GM21381 (cell line): ENCODE measurements around the gene UBE2L6.
A peak's percentile ranks its signal among the peaks of the same experiment; 100 is the strongest.

Source experiments
- ATAC-seq: cut with Tn5 transposase; IDR thresholded peaks from one replicate; pipeline ENCODE4 v1.9.1; 2021; ENCODE audit warnings: mild to moderate bottlenecking, moderate library complexity; ENCODE audit not compliant: unreplicated experiment

UBE2L6 gene

GRCh38 chr11:57567515-57568329, at the start of gene UBE2L6:
Gene UBE2L6, minus strand, starts transcription at chr11:57567672. Its CDS starts 61 bp downstream, at chr11:57567611.
- peak; percentile 56 for ATAC-seq

DNA sequence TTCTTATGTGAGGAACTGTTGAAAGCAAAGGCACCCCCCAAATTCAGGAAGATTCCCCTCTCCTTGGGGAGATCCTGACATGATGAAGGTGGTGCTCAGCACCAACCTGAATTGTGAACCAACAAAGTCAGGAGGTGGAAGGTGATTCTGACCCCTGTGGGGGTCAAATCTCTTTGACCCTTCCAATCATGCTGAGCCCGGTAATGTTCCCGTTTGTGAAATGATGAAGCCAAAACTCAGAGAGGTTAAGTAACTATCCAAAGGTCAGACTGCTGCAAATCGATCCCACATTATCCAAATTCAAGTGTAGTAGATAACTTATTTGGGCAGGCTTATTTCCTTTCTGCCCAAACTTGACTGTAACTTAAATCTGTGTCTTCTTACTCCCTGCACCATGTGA, 49.1 kb upstream of the UBE2L6 start:
- ATAC-seq, result no peak

DNA sequence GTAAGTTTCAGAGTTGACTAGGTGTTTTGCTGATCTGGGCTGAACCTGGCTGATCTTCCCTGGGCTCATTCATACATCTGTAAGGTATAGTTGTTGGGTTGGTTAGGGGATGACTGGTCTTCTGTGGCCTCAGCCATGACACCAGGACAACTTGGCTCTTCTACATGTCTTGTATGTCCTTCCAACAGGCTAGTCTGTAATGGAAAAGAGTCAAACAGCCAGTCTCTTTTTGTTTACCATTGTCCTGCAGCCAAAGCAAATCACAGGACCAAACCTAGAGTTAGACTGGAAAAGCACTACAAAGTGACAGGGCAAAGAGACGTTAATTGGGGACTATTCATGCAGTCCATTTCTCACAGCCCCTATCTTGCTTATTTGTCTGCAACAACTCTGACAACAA, 47.8 kb upstream of the UBE2L6 start:
- ATAC-seq, result no peak

GRCh38 chr11:57614234-57614772, 46.8 kb upstream of the UBE2L6 start:
- no peak for ATAC-seq

DNA sequence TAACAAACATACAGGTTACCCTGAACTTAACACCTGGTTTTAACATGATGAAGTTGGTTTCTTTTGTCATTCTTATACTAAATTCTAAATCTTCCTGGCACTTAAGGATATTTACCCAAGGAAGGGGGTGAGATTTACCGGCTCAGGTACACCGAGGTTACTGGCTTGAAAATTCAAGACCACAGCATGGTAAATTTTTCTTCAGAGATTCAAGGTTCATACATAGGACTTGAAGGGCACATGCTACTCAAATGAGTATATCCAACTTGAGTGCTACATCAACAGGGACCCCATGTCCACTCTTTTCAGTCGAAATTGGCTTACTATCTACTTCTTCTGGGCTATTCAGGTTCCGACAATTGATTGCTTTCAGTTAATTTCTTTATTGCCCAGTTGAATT, 42.7 kb upstream of the UBE2L6 start:
- no peak for ATAC-seq

- ATAC-seq, result no peak
Observed at GRCh38 chr11:57605028-57605420, 37.6 kb upstream of the UBE2L6 start.

- ATAC-seq, result no peak
Observed at GRCh38 chr11:57604296-57605027, 37.0 kb upstream of the UBE2L6 start.

GRCh38 chr11:57601297-57601696, 33.8 kb upstream of the UBE2L6 start:
- no peak for ATAC-seq

DNA sequence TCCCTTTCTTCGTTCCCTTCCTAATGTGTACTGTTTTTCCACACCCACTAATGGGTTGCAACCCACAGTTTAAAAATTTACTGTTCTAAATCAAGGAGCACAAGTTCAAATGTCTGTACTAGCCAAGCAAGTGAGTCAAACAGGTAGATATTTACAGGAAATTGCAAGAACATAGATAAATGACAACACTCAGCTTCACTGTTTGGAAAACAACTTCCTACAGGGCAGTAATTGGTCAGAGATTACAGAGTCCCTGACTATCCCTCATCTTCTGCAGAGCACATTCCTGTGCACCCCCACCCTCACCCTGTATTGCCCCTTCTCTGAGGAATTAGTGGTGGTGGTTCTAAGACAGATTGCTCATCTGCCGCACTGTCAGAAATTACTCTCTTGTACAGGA, 31.9 kb upstream of the UBE2L6 start:
- no peak for ATAC-seq

- ATAC-seq, result no peak
Observed at GRCh38 chr11:57598831-57599155, 31.3 kb upstream of the UBE2L6 start.

GRCh38 chr11:57597916-57598830, 30.7 kb upstream of the UBE2L6 start:
- ATAC-seq, result no peak

DNA sequence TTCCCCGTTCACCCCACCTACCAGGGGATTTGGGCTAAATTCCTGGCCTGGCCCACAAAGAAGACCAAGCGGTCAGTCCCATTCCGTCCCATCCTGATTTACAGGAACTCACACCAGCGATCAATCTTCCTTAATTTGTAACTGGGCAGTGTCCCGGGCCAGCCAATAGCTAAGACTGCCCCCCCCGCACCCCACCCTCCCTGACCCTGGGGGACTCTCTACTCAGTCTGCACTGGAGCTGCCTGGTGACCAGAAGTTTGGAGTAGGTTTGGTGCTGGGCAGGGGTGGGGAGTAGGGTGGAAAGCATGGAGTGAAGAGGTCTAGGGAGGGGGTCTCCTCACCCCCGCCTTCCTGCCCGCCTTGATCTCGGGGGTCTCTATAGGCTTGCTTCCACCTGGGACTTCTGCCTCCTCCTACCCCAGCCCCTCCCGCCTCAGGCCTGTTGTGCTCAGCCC, 30.0 kb upstream of the UBE2L6 start, which contains the start of gene SERPING1:
Gene SERPING1 (plus strand): TSS at position 225 of the 455 bp plus-strand sequence. CDS start 586 bp downstream, outside the sequence.
- no peak for ATAC-seq

- ATAC-seq, result no peak
Observed at GRCh38 chr11:57596266-57596885, 28.9 kb upstream of the UBE2L6 start.

DNA sequence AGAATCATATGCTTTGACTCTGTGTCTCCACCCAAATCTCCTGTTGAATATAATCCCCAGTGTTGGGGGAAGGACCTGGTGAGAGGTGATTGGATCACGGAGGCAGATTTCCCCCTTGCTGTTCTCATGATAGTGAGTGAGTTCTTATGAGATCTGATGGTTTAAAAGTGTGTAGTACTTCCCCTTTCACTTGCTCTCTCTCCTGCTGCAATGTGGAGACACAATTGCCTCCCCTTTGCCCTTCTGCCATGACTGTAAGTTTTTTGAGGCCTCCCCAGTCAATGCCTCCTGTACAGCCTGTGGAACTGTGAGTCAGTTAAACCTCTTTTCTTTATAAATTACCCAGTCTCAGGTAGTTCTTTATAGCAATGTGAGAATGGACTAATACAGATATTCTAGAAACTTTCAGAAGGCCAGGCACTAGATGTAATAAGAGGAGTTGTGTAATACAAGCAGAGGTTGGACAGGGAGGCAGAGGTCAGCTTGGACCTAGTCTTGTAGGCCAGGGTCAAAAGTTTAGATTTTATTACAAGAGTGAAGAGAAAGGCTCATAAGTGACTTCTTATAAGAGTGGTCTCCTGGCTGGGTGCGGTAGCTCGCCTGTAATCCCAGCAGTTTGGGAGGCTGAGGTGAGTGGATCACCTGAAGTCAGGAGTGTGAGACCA, 20.7 kb upstream of the UBE2L6 start:
- no peak for ATAC-seq

DNA sequence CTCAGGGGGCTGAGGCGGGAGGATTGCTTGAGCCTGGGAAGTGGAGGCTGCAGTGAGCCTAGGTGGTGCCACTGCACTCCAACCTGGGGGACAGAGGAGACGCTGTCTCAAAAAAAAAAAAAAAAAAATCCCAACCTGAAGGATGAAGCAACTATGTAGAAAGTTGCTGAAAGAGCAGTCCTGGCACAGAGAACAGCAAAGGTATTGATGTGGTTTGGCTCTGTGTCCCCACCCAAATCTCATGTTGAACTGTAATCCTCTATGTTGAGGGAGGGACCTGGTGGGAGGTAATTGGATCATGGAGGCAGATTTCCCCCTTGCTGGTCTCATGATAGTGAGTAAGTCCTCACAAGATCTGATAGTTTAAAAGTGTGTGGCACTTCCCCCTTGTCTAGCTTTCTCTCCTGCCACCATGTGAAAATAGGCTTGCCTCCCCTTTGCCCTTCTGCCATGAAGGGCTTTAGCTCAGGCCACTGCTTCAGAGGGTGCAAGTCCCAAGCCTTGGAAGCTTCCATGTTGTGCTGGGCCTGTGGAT, 19.3 kb upstream of the UBE2L6 start:
- no peak for ATAC-seq

- no peak for ATAC-seq
Observed at GRCh38 chr11:57585301-57585700, 17.8 kb upstream of the UBE2L6 start.

DNA sequence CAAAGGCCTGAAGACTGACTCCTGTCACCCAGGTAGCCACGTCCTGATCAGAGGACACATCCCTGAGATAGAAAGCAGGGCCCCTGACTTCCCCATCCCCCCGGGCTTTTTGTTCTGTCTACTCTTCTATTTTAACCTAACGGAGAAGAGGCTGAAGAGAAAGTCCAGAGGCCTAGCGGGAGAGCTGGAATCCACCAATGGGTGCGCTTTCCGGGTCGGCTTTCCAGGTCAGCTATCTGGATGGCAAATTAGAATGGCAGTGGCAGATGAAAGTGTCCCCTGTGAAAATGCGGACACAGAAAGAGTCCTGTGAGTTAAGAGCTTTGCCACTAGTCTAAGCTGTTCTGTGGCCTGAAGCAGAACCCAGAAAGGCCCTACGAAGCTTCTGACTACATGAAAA, 16.9 kb upstream of the UBE2L6 start:
- no peak for ATAC-seq

DNA sequence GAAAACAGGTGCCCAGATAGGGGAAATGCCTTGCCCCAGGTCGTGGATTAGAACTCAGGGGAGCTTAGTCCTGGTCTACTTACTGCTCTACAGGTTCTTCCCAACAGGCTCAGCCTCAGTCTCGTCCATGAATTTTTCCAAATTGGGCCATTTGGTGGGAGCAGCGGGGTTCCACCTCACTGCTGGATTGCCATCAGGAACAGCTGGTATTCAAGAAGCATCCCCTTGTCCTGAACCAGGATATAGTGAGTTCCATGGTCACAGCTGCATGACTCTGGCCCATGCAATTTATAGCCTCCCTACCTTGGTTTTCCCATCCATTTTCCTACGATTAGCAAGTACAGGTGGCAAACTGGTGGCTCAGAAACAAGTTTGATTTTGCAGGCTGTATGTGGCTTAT, 6.6 kb upstream of the UBE2L6 start:
- ATAC-seq, result no peak

- no peak for ATAC-seq
Observed at GRCh38 chr11:57571606-57572005, 4.1 kb upstream of the UBE2L6 start.

DNA sequence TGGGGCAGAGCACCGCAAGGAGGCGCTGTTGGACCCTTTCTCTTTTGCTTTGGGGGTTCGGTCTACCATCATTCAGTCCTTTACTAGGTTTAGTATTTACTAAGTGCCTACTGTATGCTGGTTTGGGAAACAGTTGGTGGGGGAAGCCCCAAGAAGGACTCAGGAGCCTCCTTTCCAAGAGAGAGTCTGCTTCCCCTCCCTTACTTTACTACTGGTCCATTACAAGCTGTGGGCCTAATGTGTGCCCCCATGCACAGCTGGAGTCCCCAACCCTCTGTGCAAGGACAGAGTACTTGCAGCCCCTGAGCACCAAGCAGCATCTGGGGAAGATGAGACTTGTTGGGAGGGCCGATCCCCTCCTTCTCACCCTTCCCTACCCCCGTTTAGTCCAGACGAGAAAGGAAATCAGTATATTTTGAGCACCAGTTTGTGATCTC, 876 bp upstream of the UBE2L6 start:
- ATAC-seq, result no peak
